ENCODE measurements around the gene BMERB1.

GRCh38 chr16:15509051-15509592 lies 74.7 kb downstream of the BMERB1 start:
- TF ChIP-seq SIRT6 (IDR thresholded peaks at IDR 0.05; ENCODE audit: low read depth, low read length) (no peak), EZH2 (IDR thresholded peaks at IDR 0.05; ENCODE audit: borderline replicate concordance, low read depth, low read length) (no peak), SNIP1 (IDR thresholded peaks at IDR 0.05; ENCODE audit: low read depth) (no peak), EP300 (IDR thresholded peaks at IDR 0.05; ENCODE audit: low read length) (no peak), NR2C2 (CRISPR knock-in tag; IDR thresholded peaks at IDR 0.05) (no peak), NR2C2 (tag; IDR thresholded peaks at IDR 0.05) (no peak), C11orf30 (IDR thresholded peaks at IDR 0.05; ENCODE audit: low read depth) (no peak)

Measured in K562 (cell line).